Ishikawa (cell line): Measurements from ENCODE around the gene PRRG3.
A peak's percentile ranks its signal among the peaks of the same experiment; 100 is the strongest.

Experiments
- CEBPB ChIP-seq: IDR thresholded peaks from 2 replicates; pipeline ENCODE4 v1.6.1; 2012
- CREB1 ChIP-seq: IDR thresholded peaks from 2 replicates; pipeline ENCODE4 v1.6.1; 2012; ENCODE audit warnings: low read depth
- EGR1 ChIP-seq: IDR thresholded peaks from 2 replicates; pipeline ENCODE4 v1.6.1; 2012
- EP300 ChIP-seq: IDR thresholded peaks from 2 replicates; pipeline ENCODE4 v1.6.1; 2012; ENCODE audit warnings: borderline replicate concordance
- FOXM1 ChIP-seq: IDR thresholded peaks from 2 replicates; pipeline ENCODE4 v1.6.1; 2012; ENCODE audit warnings: low read depth, borderline replicate concordance
- NFIC ChIP-seq: IDR thresholded peaks from 2 replicates; pipeline ENCODE4 v1.6.1; 2012
- RAD21 ChIP-seq: IDR thresholded peaks from 2 replicates; pipeline ENCODE4 v1.6.1; 2012; ENCODE audit warnings: low read depth
- TAF1 ChIP-seq: IDR thresholded peaks from 2 replicates; pipeline ENCODE4 v1.6.1; 2012; ENCODE audit warnings: low read depth, mild to moderate bottlenecking
- TCF12 ChIP-seq: IDR thresholded peaks from 2 replicates; pipeline ENCODE4 v1.6.1; 2012; ENCODE audit warnings: low read depth
- TEAD4 ChIP-seq: IDR thresholded peaks from 2 replicates; pipeline ENCODE4 v1.6.1; 2012
- YY1 ChIP-seq: IDR thresholded peaks from 2 replicates; pipeline ENCODE4 v1.6.1; 2012; ENCODE audit warnings: low read depth
- ZBTB7A ChIP-seq: IDR thresholded peaks from 2 replicates; pipeline ENCODE4 v1.6.1; 2012; ENCODE audit warnings: low read depth
- TF ChIP-seq, protein P1 (sequence below): IDR thresholded peaks from 2 replicates; pipeline ENCODE4 v1.6.1; 2012; ENCODE audit warnings: low read depth, mild to moderate bottlenecking
- TF ChIP-seq, protein P2 (sequence below): IDR thresholded peaks from 2 replicates; pipeline ENCODE4 v1.6.1; 2012
- TF ChIP-seq, protein P3 (sequence below): IDR thresholded peaks from 2 replicates; pipeline ENCODE4 v1.6.1; 2012

PRRG3 gene

DNA sequence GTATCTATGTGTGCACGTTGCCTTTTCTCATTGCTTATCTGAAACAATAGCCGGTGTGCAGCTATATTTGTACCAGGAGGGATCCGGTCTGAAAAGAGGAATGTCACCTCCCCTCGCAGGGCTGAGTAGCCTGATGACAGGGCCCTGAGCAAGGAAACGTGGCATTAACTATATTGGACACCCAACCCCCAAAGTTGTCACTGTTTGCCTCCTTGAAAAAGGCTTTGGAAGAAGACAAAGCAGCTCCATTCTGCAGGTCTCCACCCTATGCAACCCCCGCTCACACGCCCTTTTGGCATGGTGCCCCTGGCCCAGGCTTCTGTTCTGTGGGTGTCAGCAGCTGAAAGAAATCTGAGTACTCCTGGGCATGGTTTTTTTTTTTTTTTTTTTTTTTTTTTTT is 8.2 kb downstream of the PRRG3 start:
- peak; percentile 52; the same call in 1 of the 2 replicates for TF ChIP-seq NFIC
- TF ChIP-seq EP300, result no peak

DNA sequence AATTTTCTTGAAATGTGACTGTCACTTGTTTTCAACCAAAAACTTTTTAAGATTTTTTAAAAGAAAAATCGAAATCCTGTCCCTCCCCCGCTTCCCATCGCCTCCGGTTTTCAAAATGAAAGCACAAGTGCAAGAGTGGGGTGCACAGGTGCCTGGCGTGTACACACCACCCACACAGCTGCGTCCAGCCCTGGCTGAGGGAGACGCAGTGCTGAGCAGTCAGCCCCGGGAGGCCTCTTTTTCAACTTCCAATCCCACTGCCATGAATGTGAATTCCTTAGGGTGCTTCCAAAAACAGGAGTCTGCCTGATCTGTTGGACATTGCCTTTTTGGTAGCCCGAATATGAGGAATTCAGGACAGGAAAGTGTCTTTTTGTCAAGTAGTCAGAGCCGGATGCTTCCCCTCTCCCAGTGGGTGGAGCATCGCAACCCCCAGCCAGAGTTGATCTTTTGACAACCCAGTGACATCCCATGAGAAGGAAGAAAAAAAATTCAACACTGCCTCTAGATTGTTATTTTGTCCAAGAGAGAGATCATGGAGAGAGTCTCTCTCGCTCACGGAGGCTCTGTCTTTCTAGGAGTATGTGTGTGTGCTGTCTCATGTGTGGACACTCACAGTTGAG is 8.9 kb downstream of the PRRG3 start:
- no peak for TF ChIP-seq FOXM1
- no peak for TF ChIP-seq RAD21

DNA sequence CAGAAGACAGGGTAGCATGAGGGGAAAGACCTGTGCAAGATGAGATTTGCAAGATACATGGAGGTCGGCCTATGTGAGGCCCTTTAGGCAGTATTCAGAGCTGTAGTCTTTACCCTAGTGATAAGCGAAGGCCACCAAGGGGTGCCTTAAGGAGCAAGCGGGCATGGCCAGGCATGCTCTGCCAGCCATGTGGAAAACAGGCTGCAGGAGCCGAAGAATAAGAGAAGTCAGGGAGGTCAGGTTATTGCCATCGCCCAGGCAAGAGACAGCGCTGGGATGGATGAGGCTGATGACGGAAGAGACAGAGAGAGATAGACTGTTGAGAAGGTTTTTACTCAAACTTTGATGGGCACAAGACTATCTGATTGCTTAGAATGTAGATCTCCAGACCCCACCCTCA is 13.6 kb downstream of the PRRG3 start:
- TF ChIP-seq FOXM1 (no peak), EP300 (no peak), RAD21 (no peak)
- TF ChIP-seq, protein P1, sequence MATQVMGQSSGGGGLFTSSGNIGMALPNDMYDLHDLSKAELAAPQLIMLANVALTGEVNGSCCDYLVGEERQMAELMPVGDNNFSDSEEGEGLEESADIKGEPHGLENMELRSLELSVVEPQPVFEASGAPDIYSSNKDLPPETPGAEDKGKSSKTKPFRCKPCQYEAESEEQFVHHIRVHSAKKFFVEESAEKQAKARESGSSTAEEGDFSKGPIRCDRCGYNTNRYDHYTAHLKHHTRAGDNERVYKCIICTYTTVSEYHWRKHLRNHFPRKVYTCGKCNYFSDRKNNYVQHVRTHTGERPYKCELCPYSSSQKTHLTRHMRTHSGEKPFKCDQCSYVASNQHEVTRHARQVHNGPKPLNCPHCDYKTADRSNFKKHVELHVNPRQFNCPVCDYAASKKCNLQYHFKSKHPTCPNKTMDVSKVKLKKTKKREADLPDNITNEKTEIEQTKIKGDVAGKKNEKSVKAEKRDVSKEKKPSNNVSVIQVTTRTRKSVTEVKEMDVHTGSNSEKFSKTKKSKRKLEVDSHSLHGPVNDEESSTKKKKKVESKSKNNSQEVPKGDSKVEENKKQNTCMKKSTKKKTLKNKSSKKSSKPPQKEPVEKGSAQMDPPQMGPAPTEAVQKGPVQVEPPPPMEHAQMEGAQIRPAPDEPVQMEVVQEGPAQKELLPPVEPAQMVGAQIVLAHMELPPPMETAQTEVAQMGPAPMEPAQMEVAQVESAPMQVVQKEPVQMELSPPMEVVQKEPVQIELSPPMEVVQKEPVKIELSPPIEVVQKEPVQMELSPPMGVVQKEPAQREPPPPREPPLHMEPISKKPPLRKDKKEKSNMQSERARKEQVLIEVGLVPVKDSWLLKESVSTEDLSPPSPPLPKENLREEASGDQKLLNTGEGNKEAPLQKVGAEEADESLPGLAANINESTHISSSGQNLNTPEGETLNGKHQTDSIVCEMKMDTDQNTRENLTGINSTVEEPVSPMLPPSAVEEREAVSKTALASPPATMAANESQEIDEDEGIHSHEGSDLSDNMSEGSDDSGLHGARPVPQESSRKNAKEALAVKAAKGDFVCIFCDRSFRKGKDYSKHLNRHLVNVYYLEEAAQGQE, result no peak

DNA sequence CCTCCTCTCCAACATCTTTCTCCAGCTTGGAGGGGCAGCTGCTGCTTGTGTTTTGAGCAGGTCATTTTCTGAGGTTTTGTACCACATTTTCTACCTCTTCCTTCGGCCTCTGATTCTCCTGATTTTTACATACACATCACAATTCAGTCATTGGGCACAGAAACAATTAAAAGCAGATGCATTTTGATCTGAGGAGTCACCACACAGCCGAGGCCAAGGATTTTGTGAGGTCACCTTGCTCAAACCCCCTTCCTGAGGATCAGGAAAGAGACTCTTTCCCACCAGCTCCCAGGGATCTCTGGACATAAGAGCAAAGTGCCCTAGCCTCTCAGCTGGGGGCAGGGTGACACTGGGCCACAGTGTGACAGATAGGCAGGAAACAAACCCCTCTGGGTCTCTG is 15.2 kb downstream of the PRRG3 start:
- TF ChIP-seq NFIC, result no peak
- TF ChIP-seq, protein P2, sequence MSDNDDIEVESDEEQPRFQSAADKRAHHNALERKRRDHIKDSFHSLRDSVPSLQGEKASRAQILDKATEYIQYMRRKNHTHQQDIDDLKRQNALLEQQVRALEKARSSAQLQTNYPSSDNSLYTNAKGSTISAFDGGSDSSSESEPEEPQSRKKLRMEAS, result no peak
- TF ChIP-seq TEAD4, result no peak

DNA sequence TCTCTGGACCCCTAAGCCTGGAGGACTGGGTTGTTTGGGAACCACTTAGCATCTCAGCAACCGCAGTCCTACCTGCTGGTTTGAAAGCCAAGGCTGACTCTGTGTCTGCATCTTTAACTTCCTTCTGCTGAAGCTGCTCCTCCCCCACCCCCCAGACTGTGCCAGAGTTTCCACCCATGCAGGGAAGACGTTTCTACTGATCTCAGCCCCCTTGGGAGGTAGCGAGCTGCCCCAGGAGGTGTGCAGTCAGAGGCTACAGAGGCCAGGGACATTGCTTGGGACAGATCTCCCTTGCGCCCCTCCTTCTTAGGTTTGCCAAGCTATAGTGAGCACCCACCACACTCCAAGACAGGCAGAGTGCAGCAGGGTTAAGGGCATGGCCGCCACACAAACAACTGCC is 15.9 kb downstream of the PRRG3 start:
- TF ChIP-seq YY1 (no peak), EP300 (no peak), FOXM1 (no peak), CREB1 (no peak), TEAD4 (no peak), EGR1 (no peak), CEBPB (no peak), TAF1 (no peak), NFIC (no peak), RAD21 (no peak), ZBTB7A (no peak), TCF12 (no peak)
- TF ChIP-seq, protein P2, result no peak
- TF ChIP-seq, protein P3, sequence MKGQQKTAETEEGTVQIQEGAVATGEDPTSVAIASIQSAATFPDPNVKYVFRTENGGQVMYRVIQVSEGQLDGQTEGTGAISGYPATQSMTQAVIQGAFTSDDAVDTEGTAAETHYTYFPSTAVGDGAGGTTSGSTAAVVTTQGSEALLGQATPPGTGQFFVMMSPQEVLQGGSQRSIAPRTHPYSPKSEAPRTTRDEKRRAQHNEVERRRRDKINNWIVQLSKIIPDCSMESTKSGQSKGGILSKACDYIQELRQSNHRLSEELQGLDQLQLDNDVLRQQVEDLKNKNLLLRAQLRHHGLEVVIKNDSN, result no peak
- TF ChIP-seq, protein P1, result no peak

DNA sequence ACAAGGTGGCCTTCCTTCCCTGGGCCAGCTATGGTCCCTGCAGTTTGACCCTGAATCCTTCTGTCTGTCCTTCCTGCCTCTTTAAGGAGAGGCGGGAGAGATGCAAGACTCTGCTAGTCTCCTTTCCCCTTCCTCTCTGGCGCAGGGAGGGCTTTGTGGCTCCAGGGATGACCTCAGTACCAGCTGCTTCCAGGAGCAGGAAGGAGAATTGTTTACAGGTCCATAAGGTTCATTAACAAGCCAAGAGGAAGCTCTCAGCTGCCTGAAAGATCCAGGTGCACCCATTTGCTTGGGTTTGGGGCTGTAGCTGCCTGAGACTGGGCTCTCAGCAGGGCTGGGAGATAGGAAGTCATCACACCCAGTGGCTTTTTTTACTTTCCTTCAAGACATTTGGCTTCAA is 16.5 kb downstream of the PRRG3 start:
- TF ChIP-seq RAD21 (no peak), TCF12 (no peak), CEBPB (no peak), FOXM1 (no peak), EP300 (no peak), NFIC (no peak), TEAD4 (no peak), ZBTB7A (no peak), CREB1 (no peak)
- TF ChIP-seq, protein P1, result no peak
- TF ChIP-seq, protein P3, result no peak
- TF ChIP-seq, protein P2, result no peak
